ENCODE data around the gene TMEM255B. TPM values are rescaled to one million over a fixed set of nuclear protein-coding genes. Genes with fewer than 3 reads are reported as not detected.

TMEM255B gene
- total RNA-seq, 1 donor from 2014 or later, result 321 TPM

- H3K27ac Mint-ChIP-seq (ENCODE audit: unreplicated experiment), result no peak overlapping the region
- no peak for DNase-seq (ENCODE audit: low spot score)
- TF ChIP-seq CTCF (IDR thresholded peaks at IDR 0.05; ENCODE audit: unreplicated experiment), result no peak
- H3K36me3 Mint-ChIP-seq (ENCODE audit: low read depth, unreplicated experiment), result peaks cover 35% of the 10 kb centered on the region
- peaks cover 15% of the 10 kb centered on the region for H3K4me1 Mint-ChIP-seq (ENCODE audit: unreplicated experiment)
- peaks cover 5% of the 10 kb centered on the region for H3K9me3 Mint-ChIP-seq (ENCODE audit: unreplicated experiment)
- peaks cover 30% of the 10 kb centered on the region for H3K27me3 Mint-ChIP-seq (ENCODE audit: unreplicated experiment)
- H3K4me3 Mint-ChIP-seq (ENCODE audit: unreplicated experiment), result no peak overlapping the region
These were observed 52.3 kb downstream of the TMEM255B start for GRCh38 chr13:113811081-113811928.

- Mint-ChIP-seq H3K27ac (ENCODE audit: unreplicated experiment) (no peak overlapping the region), H3K36me3 (ENCODE audit: low read depth, unreplicated experiment) (peaks cover 35% of the 10 kb centered on the region), H3K27me3 (ENCODE audit: unreplicated experiment) (peaks cover 38% of the 10 kb centered on the region)
These were observed 53.4 kb downstream of the TMEM255B start for GRCh38 chr13:113812178-113813040.

GRCh38 chr13:113813070-113813748 is 54.2 kb downstream of the TMEM255B start:
- DNase-seq (ENCODE audit: low spot score), result no peak
- peak overlapping the region; percentile 48 for H3K27ac Mint-ChIP-seq (ENCODE audit: unreplicated experiment)
- peaks cover 30% of the 10 kb centered on the region for H3K36me3 Mint-ChIP-seq (ENCODE audit: low read depth, unreplicated experiment)
- peaks cover under 1% of the 10 kb centered on the region for H3K9me3 Mint-ChIP-seq (ENCODE audit: unreplicated experiment)
- peaks cover 26% of the 10 kb centered on the region for H3K4me1 Mint-ChIP-seq (ENCODE audit: unreplicated experiment)
- TF ChIP-seq CTCF (IDR thresholded peaks at IDR 0.05; ENCODE audit: unreplicated experiment), result no peak
- peaks cover 38% of the 10 kb centered on the region for H3K27me3 Mint-ChIP-seq (ENCODE audit: unreplicated experiment)
- H3K4me3 Mint-ChIP-seq (ENCODE audit: unreplicated experiment), result no peak overlapping the region

More at GRCh38 chr13:113812178-113813040, 53.4 kb downstream of the TMEM255B start:
- no peak for TF ChIP-seq CTCF (IDR thresholded peaks at IDR 0.05; ENCODE audit: unreplicated experiment)
- no peak for DNase-seq (ENCODE audit: low spot score)
- peaks cover 5% of the 10 kb centered on the region for H3K9me3 Mint-ChIP-seq (ENCODE audit: unreplicated experiment)
- peaks cover 24% of the 10 kb centered on the region for H3K4me1 Mint-ChIP-seq (ENCODE audit: unreplicated experiment)
- peak overlapping the region; percentile 25 for H3K4me3 Mint-ChIP-seq (ENCODE audit: unreplicated experiment)

GRCh38 chr13:113813749-113814434 is 54.9 kb downstream of the TMEM255B start:
- Mint-ChIP-seq H3K4me1 (ENCODE audit: unreplicated experiment) (peaks cover 26% of the 10 kb centered on the region), H3K9me3 (ENCODE audit: unreplicated experiment) (no peaks in the 10 kb centered on the region), H3K36me3 (ENCODE audit: low read depth, unreplicated experiment) (peaks cover 23% of the 10 kb centered on the region), H3K27me3 (ENCODE audit: unreplicated experiment) (peaks cover 37% of the 10 kb centered on the region), H3K4me3 (ENCODE audit: unreplicated experiment) (peak overlapping the region; percentile 69), H3K27ac (ENCODE audit: unreplicated experiment) (peak overlapping the region; percentile 55)
- TF ChIP-seq CTCF (IDR thresholded peaks at IDR 0.05; ENCODE audit: unreplicated experiment), result no peak
- DNase-seq (ENCODE audit: low spot score), result no peak
